Stomach (tissue), 4 donors: Measurements from ENCODE around the gene MYLK2.

Source experiments
- CTCF ChIP-seq, 7 experiments: fragments of 450-650 bp in 4 of 7; fragments of 200-600 bp in 3 of 7; sonication (generic) in 3 of 7; IDR thresholded peaks; one replicate each; pipeline ENCODE4 v1.5.1; 2016 to 2019; ENCODE audit warnings: antibody characterized with exemption in 7 of 7, control low read depth in 2 of 7, mild to moderate bottlenecking in 1 of 7
- POLR2A ChIP-seq, 4 donors: fragments of 450-650 bp; IDR thresholded peaks; one replicate each; pipeline ENCODE4 v1.6.1; 2016; ENCODE audit warnings: antibody characterized with exemption in 4 of 4, control low read depth in 2 of 4, mild to moderate bottlenecking in 1 of 4, moderate library complexity in 1 of 4

GRCh38 chr20:31821427-31821826, 2.3 kb downstream of the MYLK2 start:
- no peak for TF ChIP-seq CTCF (IDR thresholded peaks at IDR 0.05)
- TF ChIP-seq POLR2A (IDR thresholded peaks at IDR 0.05): no peak
